ENCODE results near the gene CAMK2D. TPM values are rescaled to one million over a fixed set of nuclear protein-coding genes. Genes with fewer than 3 reads are reported as not detected.

CAMK2D gene
- total RNA-seq, 1 experiment from 2014 or later: 15.4 TPM

- ChIA-PET CTCF (no interaction called here), POLR2A (ENCODE audit: unreplicated experiment) (no interaction called here)
- BruUV-seq (replicated peaks): no TSS peak
- ATAC-seq (no peak), DNase-seq (no peak)
- Histone ChIP-seq H3K9me3 (ENCODE audit: low read length) (no peaks in the 10 kb centered on the region), H3K79me2 (ENCODE audit: low read length) (no peaks in the 10 kb centered on the region), H3F3A (ENCODE audit: low read length, unreplicated experiment) (no peaks in the 10 kb centered on the region), H3K9me2 (replicated peaks; ENCODE audit: low read length) (no peaks in the 10 kb centered on the region), H3K36me3 (ENCODE audit: low read depth, low read length) (no peaks in the 10 kb centered on the region), H3K4me2 (ENCODE audit: low read length) (no peak overlapping the region), H4K20me1 (ENCODE audit: low read length) (no peaks in the 10 kb centered on the region), H3K27ac (ENCODE audit: low read length) (no peak overlapping the region), H2AFZ (ENCODE audit: low read length) (no peak overlapping the region), H3K4me3 (ENCODE audit: low read length) (no peak overlapping the region), H3K4me1 (ENCODE audit: insufficient read depth, low read length) (no peaks in the 10 kb centered on the region), H3K27me3 (ENCODE audit: low read length) (no peaks in the 10 kb centered on the region), H3K9ac (ENCODE audit: low read length) (no peak overlapping the region)
- TF ChIP-seq, protein P1, sequence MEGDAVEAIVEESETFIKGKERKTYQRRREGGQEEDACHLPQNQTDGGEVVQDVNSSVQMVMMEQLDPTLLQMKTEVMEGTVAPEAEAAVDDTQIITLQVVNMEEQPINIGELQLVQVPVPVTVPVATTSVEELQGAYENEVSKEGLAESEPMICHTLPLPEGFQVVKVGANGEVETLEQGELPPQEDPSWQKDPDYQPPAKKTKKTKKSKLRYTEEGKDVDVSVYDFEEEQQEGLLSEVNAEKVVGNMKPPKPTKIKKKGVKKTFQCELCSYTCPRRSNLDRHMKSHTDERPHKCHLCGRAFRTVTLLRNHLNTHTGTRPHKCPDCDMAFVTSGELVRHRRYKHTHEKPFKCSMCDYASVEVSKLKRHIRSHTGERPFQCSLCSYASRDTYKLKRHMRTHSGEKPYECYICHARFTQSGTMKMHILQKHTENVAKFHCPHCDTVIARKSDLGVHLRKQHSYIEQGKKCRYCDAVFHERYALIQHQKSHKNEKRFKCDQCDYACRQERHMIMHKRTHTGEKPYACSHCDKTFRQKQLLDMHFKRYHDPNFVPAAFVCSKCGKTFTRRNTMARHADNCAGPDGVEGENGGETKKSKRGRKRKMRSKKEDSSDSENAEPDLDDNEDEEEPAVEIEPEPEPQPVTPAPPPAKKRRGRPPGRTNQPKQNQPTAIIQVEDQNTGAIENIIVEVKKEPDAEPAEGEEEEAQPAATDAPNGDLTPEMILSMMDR (conservative IDR thresholded peaks at IDR 0.05; ENCODE audit: low read depth, low read length): no peak
- TF ChIP-seq EZH2 (IDR thresholded peaks at IDR 0.05; ENCODE audit: low read length, unreplicated experiment) (no peak), EZH2phosphoT487 (IDR thresholded peaks at IDR 0.05; ENCODE audit: borderline replicate concordance, low read length) (no peak)
- intact Hi-C loops (cut with micrococcal nuclease): no loop called here
Observed at GRCh38 chr4:113620032-113620431, 141.5 kb downstream of the CAMK2D start.

DNA sequence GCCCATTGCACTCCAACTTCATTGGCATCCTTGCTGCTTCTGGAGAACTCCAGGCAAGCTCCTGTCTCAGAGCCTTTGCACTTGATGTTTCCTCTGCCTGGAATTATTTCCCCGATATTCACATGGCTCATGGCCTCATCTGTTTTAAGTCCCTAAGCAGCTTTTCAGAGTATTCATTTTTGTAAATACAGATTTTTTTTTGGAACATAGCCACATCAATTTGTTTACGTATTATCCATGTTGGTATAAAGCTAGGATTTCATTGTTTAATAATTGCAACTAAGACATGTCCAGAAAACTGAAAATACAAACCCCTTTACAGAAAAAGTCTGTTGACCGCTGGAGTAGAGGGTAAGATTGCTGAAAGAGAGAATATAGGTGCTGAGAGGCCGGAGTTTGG lies 142.0 kb downstream of the CAMK2D start:
- Histone ChIP-seq H3K9ac (ENCODE audit: low read length) (no peak overlapping the region), H3K9me2 (replicated peaks; ENCODE audit: low read length) (no peaks in the 10 kb centered on the region), H3K4me3 (ENCODE audit: low read length) (no peak overlapping the region), H3K27ac (ENCODE audit: low read length) (no peak overlapping the region), H3K4me1 (ENCODE audit: insufficient read depth, low read length) (no peaks in the 10 kb centered on the region), H3K27me3 (ENCODE audit: low read length) (no peaks in the 10 kb centered on the region), H3F3A (ENCODE audit: low read length, unreplicated experiment) (no peaks in the 10 kb centered on the region), H2AFZ (ENCODE audit: low read length) (no peak overlapping the region), H4K20me1 (ENCODE audit: low read length) (no peaks in the 10 kb centered on the region), H3K9me3 (ENCODE audit: low read length) (no peaks in the 10 kb centered on the region), H3K36me3 (ENCODE audit: low read depth, low read length) (no peaks in the 10 kb centered on the region), H3K79me2 (ENCODE audit: low read length) (no peaks in the 10 kb centered on the region), H3K4me2 (ENCODE audit: low read length) (no peak overlapping the region)
- DNase-seq (no peak), ATAC-seq (no peak)
- intact Hi-C loops (cut with micrococcal nuclease): no loop called here
- no peak for TF ChIP-seq EZH2phosphoT487 (IDR thresholded peaks at IDR 0.05; ENCODE audit: borderline replicate concordance, low read length)
- TF ChIP-seq EZH2 (IDR thresholded peaks at IDR 0.05; ENCODE audit: low read length, unreplicated experiment): no peak
- TF ChIP-seq, protein P1 (conservative IDR thresholded peaks at IDR 0.05; ENCODE audit: low read depth, low read length): no peak
- ChIA-PET CTCF (no interaction called here), POLR2A (ENCODE audit: unreplicated experiment) (no interaction called here)
- no TSS peak for BruUV-seq (replicated peaks)

DNA sequence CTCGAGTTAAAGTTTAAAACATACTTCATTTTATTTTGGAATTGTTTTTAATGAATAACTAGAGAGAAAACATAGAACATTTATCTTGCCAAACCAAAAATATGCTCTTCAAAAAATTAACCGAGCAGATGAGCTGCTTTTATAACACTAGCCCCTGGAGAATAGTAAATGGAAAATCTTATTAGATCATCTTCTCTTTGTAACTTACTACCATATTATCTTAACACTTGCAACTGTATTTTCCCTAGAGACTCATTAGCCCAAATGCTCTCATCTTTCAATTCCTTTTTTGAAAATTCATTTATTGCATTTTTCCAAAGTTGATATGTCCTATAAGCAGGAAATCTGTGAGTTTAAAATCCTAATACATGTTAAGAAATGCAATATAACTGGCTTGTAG lies 143.3 kb downstream of the CAMK2D start:
- DNase-seq (no peak), ATAC-seq (no peak)
- H2AFZ ChIP-seq (ENCODE audit: low read length): no peak overlapping the region
- TF ChIP-seq, protein P1 (conservative IDR thresholded peaks at IDR 0.05; ENCODE audit: low read depth, low read length): no peak
- TF ChIP-seq EZH2phosphoT487 (IDR thresholded peaks at IDR 0.05; ENCODE audit: borderline replicate concordance, low read length) (no peak), EZH2 (IDR thresholded peaks at IDR 0.05; ENCODE audit: low read length, unreplicated experiment) (no peak)
- intact Hi-C loops (cut with micrococcal nuclease): no loop called here
- H3K79me2 ChIP-seq (ENCODE audit: low read length): no peaks in the 10 kb centered on the region
- no peak overlapping the region for H3K4me2 ChIP-seq (ENCODE audit: low read length)
- ChIA-PET CTCF (no interaction called here), POLR2A (ENCODE audit: unreplicated experiment) (no interaction called here)
- H3K36me3 ChIP-seq (ENCODE audit: low read depth, low read length): no peaks in the 10 kb centered on the region
- H3K27ac ChIP-seq (ENCODE audit: low read length): no peak overlapping the region
- no peaks in the 10 kb centered on the region for H3K27me3 ChIP-seq (ENCODE audit: low read length)
- H3F3A ChIP-seq (ENCODE audit: low read length, unreplicated experiment): no peaks in the 10 kb centered on the region
- no peaks in the 10 kb centered on the region for H3K9me2 ChIP-seq (replicated peaks; ENCODE audit: low read length)
- H3K9ac ChIP-seq (ENCODE audit: low read length): no peak overlapping the region
- H3K9me3 ChIP-seq (ENCODE audit: low read length): no peaks in the 10 kb centered on the region
- H3K4me1 ChIP-seq (ENCODE audit: insufficient read depth, low read length): no peaks in the 10 kb centered on the region
- no peaks in the 10 kb centered on the region for H4K20me1 ChIP-seq (ENCODE audit: low read length)
- BruUV-seq (replicated peaks): no TSS peak
- no peak overlapping the region for H3K4me3 ChIP-seq (ENCODE audit: low read length)
